DLD1 (cell line): ENCODE results near the gene STUM.

ENCODE experiments used
- in situ Hi-C: cut with HindIII; loops from 2 replicates; pipeline ENCODE4 v1.10.0; 2017; ENCODE audit warnings: low sequenced_read_pairs

STUM gene

GRCh38 chr1:226648421-226648820 is 99.9 kb downstream of the STUM start:
- in situ Hi-C loops = no loop called here

GRCh38 chr1:226649244-226649643 is 100.7 kb downstream of the STUM start:
- in situ Hi-C loops = no loop called here

GRCh38 chr1:226649780-226650179 is 101.2 kb downstream of the STUM start:
- in situ Hi-C loops = no loop called here

- in situ Hi-C loops = no loop called here
These were observed 101.8 kb downstream of the STUM start for GRCh38 chr1:226650236-226650841.

GRCh38 chr1:226651041-226651731 is 102.6 kb downstream of the STUM start:
- in situ Hi-C loops = no loop called here

- in situ Hi-C loops = no loop called here
These were observed 103.2 kb downstream of the STUM start for GRCh38 chr1:226651732-226652105.

GRCh38 chr1:226652613-226653012 is 104.0 kb downstream of the STUM start:
- in situ Hi-C loops = no loop called here

GRCh38 chr1:226653311-226653921 is 104.9 kb downstream of the STUM start:
- in situ Hi-C loops = no loop called here

- in situ Hi-C loops = no loop called here
These were observed 105.6 kb downstream of the STUM start for GRCh38 chr1:226654046-226654667.

GRCh38 chr1:226654668-226655055 is 106.1 kb downstream of the STUM start:
- in situ Hi-C loops = no loop called here

- in situ Hi-C loops = no loop called here
These were observed 106.9 kb downstream of the STUM start for GRCh38 chr1:226655251-226656163.

- in situ Hi-C loops = no loop called here
These were observed 107.6 kb downstream of the STUM start for GRCh38 chr1:226656201-226656600.

- in situ Hi-C loops = no loop called here
These were observed 108.2 kb downstream of the STUM start for GRCh38 chr1:226656601-226657277.

GRCh38 chr1:226657895-226658545 is 109.5 kb downstream of the STUM start:
- in situ Hi-C loops = no loop called here

- in situ Hi-C loops = no loop called here
These were observed 110.1 kb downstream of the STUM start for GRCh38 chr1:226658546-226659125.
